K562 (cell line): ENCODE data around the gene SPAG9. TPM values are rescaled to one million over a fixed set of nuclear protein-coding genes. Genes with fewer than 3 reads are reported as not detected.

Experiments used
- ATAC-seq: fragments of 200-7000 bp; cut with Tn5 transposase; 3 replicates; pipeline ENCODE4 v1.9.1; 2020; ENCODE audit warnings: moderate library complexity
- BruUV-seq: library from RNA; stranded (reverse); fragments of 400-500 nt; replicated peaks from 2 replicates; lab custom pipeline; 2021; lab: Mats Ljungman, UMichigan
- CTCF ChIA-PET: fragments of 300-600 bp; formaldehyde crosslinking; extraction: SDS; loops from one replicate; lab custom pipeline; 2021; ENCODE audit warnings: low intra/inter-chr PET ratio; lab: Yijun Ruan, JAX
- POLR2A ChIA-PET: fragments of 300-600, 350-650 bp; sonication (Branson Sonifier 250); formaldehyde crosslinking; extraction: SDS; loops from one replicate; lab custom pipeline; 2021; ENCODE audit warnings: antibody characterized with exemption, inconsistent platforms; lab: Yijun Ruan, JAX
- DNase-seq, 4 experiments: peaks; one replicate each; pipeline versions ENCODE4 v3.0.0 to v3.0.0-alpha.2; 2011 to 2018; ENCODE audit warnings: low spot score in 3 of 4, mixed read lengths in 3 of 4; ENCODE audit errors: extremely low read depth in 1 of 4
- FAIRE-seq: peaks from 2 replicates; lab custom pipeline; 2011; peaks lifted over from hg19 to GRCh38; lab: Jason Lieb, UNC
- H2AFZ ChIP-seq: 2 replicates; pipeline ENCODE4 v1.6.0; 2011; ENCODE audit warnings: low read depth, low read length, control low read depth, inconsistent platforms
- H3K27ac ChIP-seq: fragments of 200-600 bp; 3 replicates; pipeline ENCODE4 v1.8.0; 2011; ENCODE audit warnings: low read depth, mild to moderate bottlenecking, control low read depth, inconsistent platforms, low read length, moderate library complexity, mixed read lengths; ENCODE audit errors: extremely low read depth
- H3K27me3 ChIP-seq, 2 experiments: fragments of 300-600 bp in 1 of 2; 2 replicates in 1 of 2; 3 replicates in 1 of 2; pipeline versions ENCODE4 v1.6.0 to v1.8.0; 2011; ENCODE audit warnings: inconsistent platforms in 2 of 2, low read length in 2 of 2, mild to moderate bottlenecking in 1 of 2, mixed read lengths in 1 of 2, moderate library complexity in 1 of 2; ENCODE audit not compliant: control insufficient read depth in 2 of 2, insufficient read depth in 2 of 2
- H3K36me3 ChIP-seq: fragments of 300-600 bp; 3 replicates; pipeline ENCODE4 v1.8.0; 2011; ENCODE audit warnings: mild to moderate bottlenecking, low read length, inconsistent platforms; ENCODE audit not compliant: control insufficient read depth, insufficient read depth
- H3K4me1 ChIP-seq, 2 experiments: fragments of 200-600 bp in 1 of 2; replicated peaks in 1 of 2; 2 replicates in 1 of 2; 3 replicates in 1 of 2; pipeline versions ENCODE4 v1.5.1 to v1.8.0; 2011; ENCODE audit warnings: inconsistent platforms in 2 of 2, low read length in 2 of 2, mild to moderate bottlenecking in 1 of 2, mixed read lengths in 1 of 2, moderate library complexity in 1 of 2; ENCODE audit not compliant: control insufficient read depth in 2 of 2, insufficient read depth in 2 of 2
- H3K4me2 ChIP-seq: 2 replicates; pipeline ENCODE4 v1.6.1; 2011; ENCODE audit warnings: low read length, control low read depth, inconsistent platforms, mixed read lengths; ENCODE audit not compliant: insufficient read depth
- H3K4me3 ChIP-seq: fragments of 200-600 bp; sonication (generic), shearing (Covaris generic); 2 replicates; pipeline ENCODE4 v1.5.1; 2016; ENCODE audit warnings: control low read depth, inconsistent platforms
- H3K79me2 ChIP-seq: fragments of 200-600 bp; 3 replicates; pipeline ENCODE4 v1.8.0; 2011; ENCODE audit warnings: low read length, inconsistent platforms; ENCODE audit not compliant: control insufficient read depth, insufficient read depth
- H3K9ac ChIP-seq, 2 experiments: 2 replicates each; pipeline versions ENCODE4 v1.6.0 to v1.6.1; 2011; ENCODE audit warnings: low read depth in 2 of 2, low read length in 2 of 2, control low read depth in 1 of 2, inconsistent platforms in 1 of 2, mild to moderate bottlenecking in 1 of 2, mixed read lengths in 1 of 2; ENCODE audit not compliant: insufficient read depth in 1 of 2
- H3K9me1 ChIP-seq: one replicate; pipeline ENCODE4 v1.6.0; 2011; ENCODE audit warnings: inconsistent platforms, mild to moderate bottlenecking, low read length, moderate library complexity; ENCODE audit not compliant: control insufficient read depth, insufficient read depth
- H3K9me3 ChIP-seq: replicated peaks from 2 replicates; pipeline ENCODE4 v1.5.1; 2011; ENCODE audit warnings: low read depth, low read length, inconsistent platforms; ENCODE audit not compliant: control insufficient read depth, insufficient read depth
- H4K20me1 ChIP-seq: replicated peaks from 2 replicates; pipeline ENCODE4 v1.6.1; 2011; ENCODE audit warnings: low read length, inconsistent platforms, mixed read lengths; ENCODE audit not compliant: control insufficient read depth, insufficient read depth
- BACH1 ChIP-seq: fragments of 200-800 bp; sonication (Bioruptor generic); IDR thresholded peaks from 2 replicates; pipeline ENCODE4 v1.6.1; 2016; ENCODE audit warnings: missing genetic modification characterization, missing compliant biosample characterization
- DDX20 ChIP-seq: fragments of 450-650 bp; IDR thresholded peaks from 2 replicates; pipeline ENCODE4 v1.6.1; 2016; ENCODE audit warnings: missing genetic modification characterization, low read depth, mild to moderate bottlenecking, missing compliant biosample characterization, moderate library complexity
- EWSR1 ChIP-seq: fragments of 450-650 bp; IDR thresholded peaks from 2 replicates; pipeline ENCODE4 v1.6.1; 2018; ENCODE audit warnings: borderline replicate concordance, mild to moderate bottlenecking, low read depth, moderate library complexity; ENCODE audit not compliant: partially characterized antibody
- HMG20A ChIP-seq: fragments of 450-650 bp; formaldehyde crosslinking; conservative IDR thresholded peaks from 2 replicates; pipeline ENCODE4 v1.4.0; 2020; ENCODE audit warnings: mild to moderate bottlenecking, mixed read lengths
- MCM7 ChIP-seq, 2 experiments: fragments of 450-650 bp; IDR thresholded peaks; 2 replicates each; pipeline ENCODE4 v1.6.1; 2016 to 2018
- NR4A1 ChIP-seq, 2 experiments: fragments of 250-450 bp in 1 of 2; fragments of 450-650 bp in 1 of 2; sonication (Bioruptor Pico) in 1 of 2; IDR thresholded peaks; 2 replicates each; pipeline versions ENCODE4 v1.4.0 to v1.6.1; 2016 to 2020; ENCODE audit warnings: mild to moderate bottlenecking in 2 of 2, missing compliant biosample characterization in 1 of 2, missing genetic modification characterization in 1 of 2, moderate library complexity in 1 of 2
- POLR3G ChIP-seq: IDR thresholded peaks from 2 replicates; pipeline ENCODE4 v1.6.1; 2011; ENCODE audit not compliant: insufficient read length, insufficient replicate concordance; ENCODE audit errors: extremely low read depth
- RUNX1 ChIP-seq: sonication (generic); IDR thresholded peaks from 2 replicates; pipeline ENCODE4 v1.6.1; 2016; ENCODE audit warnings: antibody characterized with exemption, low read depth
- ZBTB2 ChIP-seq: fragments of 450-650 bp; IDR thresholded peaks from 2 replicates; pipeline ENCODE4 v1.6.1; 2016; ENCODE audit warnings: antibody characterized with exemption
- ZKSCAN1 ChIP-seq: fragments of 150-350 bp; IDR thresholded peaks from 2 replicates; pipeline ENCODE4 v1.6.1; 2016; ENCODE audit warnings: low read depth, low read length
- ZNF165 ChIP-seq: fragments of 250-450 bp; sonication (Bioruptor Pico); IDR thresholded peaks from 2 replicates; pipeline ENCODE4 v1.4.0; 2020; ENCODE audit warnings: borderline replicate concordance
- ZNF77 ChIP-seq: fragments of 250-450 bp; sonication (Bioruptor Pico); IDR thresholded peaks from 2 replicates; pipeline ENCODE4 v1.5.0; 2020
- WGBS: fragments of 100-300 bp; shearing (Covaris generic); methylation state at CpG from one replicate; pipeline ENCODE4 v1.1.6; 2016; ENCODE audit warnings: low coverage, mixed read lengths; ENCODE audit not compliant: insufficient coverage; ENCODE audit errors: missing lambda C conversion rate; 5-methylcytosine and 5-hydroxymethylcytosine counted together
- in situ Hi-C: fragments of 300-500 bp; cut with MboI; formaldehyde crosslinking; loops from 4 replicates; pipeline ENCODE4 v1.15.0; 2018; ENCODE audit warnings: inconsistent platforms, mixed read lengths
- intact Hi-C: fragments of 100-400 bp; cut with micrococcal nuclease; formaldehyde crosslinking; loops from 2 replicates; pipeline ENCODE4 v1.14.2; 2022
- polyA plus RNA-seq, 8 experiments: library from polyadenylated mRNA; depleted of rRNA in 4 of 8; stranded (reverse) in 5 of 8; unstranded in 3 of 8; fragments of >200 nt; fragmentation: Nextera tagmentation in 2 of 8; fragmentation: Illumina TruSeq in 1 of 8; extraction: Ambion mirVana in 2 of 8; extraction: Trizol in 1 of 8; gene quantifications; 2 replicates each; pipeline versions ENCODE4 v1.2.1 to v1.2.3, GENCODE V29; 2011 to 2014; ENCODE audit warnings: inconsistent platforms in 1 of 8, missing spikeins in 1 of 8
- total RNA-seq, 7 experiments: library from RNA; depleted of rRNA in 6 of 7; stranded (reverse); fragments of >200 nt in 6 of 7; fragmentation: Illumina TruSeq in 2 of 7; extraction: Trizol in 2 of 7; gene quantifications; 2 replicates each; pipeline versions ENCODE4 v1.2.1 to v1.2.3, GENCODE V29; 2011 to 2021; ENCODE audit warnings: low replicate concordance in 1 of 7

Gene SPAG9
- total and polyA plus RNA-seq, 9 of the 15 experiments (the other 6 are each of a cell fraction or from before 2014, with no cell fraction given), result 12.2 to 99.2 (median 58.2) TPM

GRCh38 chr17:51064061-51064735 is 56.5 kb downstream of the SPAG9 start (continued):
- TF ChIP-seq ZNF77 (CRISPR knock-in tag) (no peak), BACH1 (no peak)
- TF ChIP-seq, all 486 proteins: peak for 0

DNA sequence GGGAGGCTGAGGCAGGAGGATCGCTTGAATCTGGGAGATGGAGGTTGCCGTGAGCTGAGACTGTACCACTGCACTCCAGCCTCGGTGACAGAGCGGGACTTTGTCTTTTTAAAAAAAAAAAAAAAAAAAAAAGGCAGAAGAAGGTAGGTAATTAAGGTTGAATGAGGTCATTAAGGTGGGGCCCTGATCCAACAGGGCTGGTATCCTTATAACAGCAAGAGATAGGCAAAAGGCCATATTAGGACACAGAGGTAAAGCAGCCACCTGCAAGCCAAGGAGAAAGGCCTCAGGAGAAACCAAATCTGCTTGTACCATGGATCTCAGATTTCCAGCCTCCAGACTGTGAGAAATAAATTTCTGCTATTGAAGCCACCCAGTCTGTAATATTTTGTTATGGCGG is 60.3 kb downstream of the SPAG9 start:
- FAIRE-seq (no peak), ATAC-seq (no peak)
- WGBS, result 97% methylated on average over 5 of the region's 5 CpGs
- H3K27me3 ChIP-seq, result no peaks in the 10 kb centered on the region
- H2AFZ ChIP-seq, result no peak overlapping the region
- intact Hi-C loops, result no loop called here
- peaks cover 50% of the 10 kb centered on the region for H3K79me2 ChIP-seq
- in situ Hi-C loops, result no loop called here
- no peaks in the 10 kb centered on the region; the same call in 1 of the 2 replicates for H4K20me1 ChIP-seq
- H3K4me2 ChIP-seq, result no peak overlapping the region
- H3K9me3 ChIP-seq, result no peaks in the 10 kb centered on the region
- no peak overlapping the region for H3K27ac ChIP-seq
- H3K9ac ChIP-seq, result no peak overlapping the region; a peak in 1 of 4 replicates
- peaks cover 0 to 3% of the 10 kb centered on the region in 2 experiments; a peak in 3 of 5 replicates for H3K4me1 ChIP-seq
- CTCF ChIA-PET, result no interaction called here
- no peaks in the 10 kb centered on the region for H3K9me1 ChIP-seq
- no peak for TF ChIP-seq ZNF165 (CRISPR knock-in tag)
- TF ChIP-seq NR4A1 (CRISPR knock-in tag; IDR thresholded peaks at IDR 0.05), result no peak
- TF ChIP-seq NR4A1 (tag; IDR thresholded peaks at IDR 0.05), result no peak
- TF ChIP-seq ZKSCAN1, result no peak
- no peak for TF ChIP-seq MCM7 (IDR thresholded peaks at IDR 0.05)
- TF ChIP-seq RUNX1, result no peak
- TF ChIP-seq POLR3G, result no peak
- TF ChIP-seq ZBTB2, result no peak
- TF ChIP-seq EWSR1, result no peak
- no peak for TF ChIP-seq HMG20A (CRISPR knock-in tag)
- no peak for TF ChIP-seq DDX20 (tag)
- TF ChIP-seq, all 486 proteins: peak for 0
- no peak for DNase-seq
- POLR2A ChIA-PET, result interaction anchor here (0.6 kb wide), 1 partner anchor 71 kb away, joined by 3 read pairs; no protein-coding TSS in a partner anchor
- no peak overlapping the region for H3K4me3 ChIP-seq
- H3K36me3 ChIP-seq, result peaks cover 8% of the 10 kb centered on the region; the same call in 2 of the 3 replicates
- BruUV-seq, result no TSS peak
